GM19438 (cell line): ENCODE data around the gene PITX1.
"Not testable (repeated sequence)": the region's sequence is repeated elsewhere in the genome, so short reads cannot be mapped to it uniquely, and the experiment has no call there.

Experiments
- ATAC-seq: cut with Tn5 transposase; IDR thresholded peaks from one replicate; pipeline ENCODE4 v1.9.1; 2021; ENCODE audit warnings: low read depth; ENCODE audit not compliant: unreplicated experiment

The PITX1 gene

GRCh38 chr5:135011355-135012032 is 22.5 kb downstream of the PITX1 start:
- no peak for ATAC-seq

- no peak for ATAC-seq
These were observed 23.3 kb downstream of the PITX1 start for GRCh38 chr5:135010502-135011354.

- no peak for ATAC-seq
These were observed 24.1 kb downstream of the PITX1 start for GRCh38 chr5:135009736-135010501.

- no peak for ATAC-seq
These were observed 24.9 kb downstream of the PITX1 start for GRCh38 chr5:135008981-135009735.

- ATAC-seq: no peak
These were observed 25.5 kb downstream of the PITX1 start for GRCh38 chr5:135008556-135008955.

- ATAC-seq: no peak
These were observed 26.2 kb downstream of the PITX1 start for GRCh38 chr5:135007749-135008363.

- no peak for ATAC-seq
These were observed 26.7 kb downstream of the PITX1 start for GRCh38 chr5:135007305-135007704.

- ATAC-seq: no peak
These were observed 29.0 kb downstream of the PITX1 start for GRCh38 chr5:135005076-135005475.

- ATAC-seq: no peak
These were observed 29.7 kb downstream of the PITX1 start for GRCh38 chr5:135004376-135004775.

GRCh38 chr5:134998068-134998467 is 36.0 kb downstream of the PITX1 start:
- not testable (repeated sequence) for ATAC-seq

- no peak for ATAC-seq
These were observed 37.0 kb downstream of the PITX1 start for GRCh38 chr5:134997015-134997414.

- ATAC-seq: no peak
These were observed 38.1 kb downstream of the PITX1 start for GRCh38 chr5:134995850-134996402.

- no peak for ATAC-seq
These were observed 39.4 kb downstream of the PITX1 start for GRCh38 chr5:134994560-134995156.

- no peak for ATAC-seq
These were observed 40.9 kb downstream of the PITX1 start for GRCh38 chr5:134993161-134993560.

- ATAC-seq: no peak
These were observed 41.9 kb downstream of the PITX1 start for GRCh38 chr5:134992148-134992547.

GRCh38 chr5:134990183-134990582 is 43.8 kb downstream of the PITX1 start:
- ATAC-seq: not testable (repeated sequence)

GRCh38 chr5:134989266-134989830 is 44.7 kb downstream of the PITX1 start:
- ATAC-seq: no peak

- no peak for ATAC-seq
These were observed 51.8 kb downstream of the PITX1 start for GRCh38 chr5:134982230-134982629.

- ATAC-seq: no peak
These were observed 54.6 kb downstream of the PITX1 start for GRCh38 chr5:134979416-134979815.
